ENCODE measurements around the gene CCDC28A. TPM values are rescaled to one million over a fixed set of nuclear protein-coding genes. Genes with fewer than 3 reads are reported as not detected.

CCDC28A gene
- total and polyA plus RNA-seq, 8 donors: 0.58 to 51.9 (median 26.3) TPM

- WGBS, 5 donors: 61 to 70% (median 65%) methylated on average over 10 of the region's 10 CpGs
- intact Hi-C loops (cut with DNase I; ENCODE audit: low total_unique reads): loop anchor here (5.0 to 10.0 kb wide), 2 partner anchors 169 to 546 kb away; partner anchors contain the start of gene REPS1
- no peaks in the 10 kb centered on the region for H3K36me3 ChIP-seq
- no peak for DNase-seq
- H3K4me3 ChIP-seq: no peak overlapping the region
- TF ChIP-seq POLR2A (IDR thresholded peaks at IDR 0.05) (no peak), CTCF (IDR thresholded peaks at IDR 0.05) (no peak), POLR2AphosphoS5 (IDR thresholded peaks at IDR 0.05) (no peak), EP300 (IDR thresholded peaks at IDR 0.05) (no peak)
- no peaks in the 10 kb centered on the region for H3K9me3 ChIP-seq
- peaks cover 0 to 9% (median 2%) of the 10 kb centered on the region in 4 donors for H3K4me1 ChIP-seq
- H3K27ac ChIP-seq: peak overlapping the region in 4 of 5 donors; percentile 2 to 74 (median 64)
- no peaks in the 10 kb centered on the region for H3K27me3 ChIP-seq
Measured at GRCh38 chr6:138818496-138819194, 45.1 kb downstream of the CCDC28A start.

- no peak for DNase-seq
- Histone ChIP-seq H3K27me3 (no peaks in the 10 kb centered on the region), H3K4me1 (peaks cover 0 to 9% (median 2%) of the 10 kb centered on the region in 4 donors), H3K9me3 (no peaks in the 10 kb centered on the region), H3K27ac (no peak overlapping the region), H3K4me3 (no peak overlapping the region), H3K36me3 (no peaks in the 10 kb centered on the region)
- intact Hi-C loops (cut with DNase I; ENCODE audit: low total_unique reads): no loop called here
- TF ChIP-seq POLR2AphosphoS5 (IDR thresholded peaks at IDR 0.05) (no peak), POLR2A (IDR thresholded peaks at IDR 0.05) (no peak), CTCF (IDR thresholded peaks at IDR 0.05) (no peak), EP300 (IDR thresholded peaks at IDR 0.05) (no peak)
- WGBS, 5 donors: 87 to 95% (median 93%) methylated on average over 4 of the region's 4 CpGs
Measured at GRCh38 chr6:138821519-138821918, 48.0 kb downstream of the CCDC28A start.

GRCh38 chr6:138824482-138825144, 51.0 kb downstream of the CCDC28A start:
- no peaks in the 10 kb centered on the region for H3K27me3 ChIP-seq
- H3K36me3 ChIP-seq: no peaks in the 10 kb centered on the region
- no peak overlapping the region for H3K27ac ChIP-seq
- 82 to 90% (median 85%) methylated on average over 11 of the region's 11 CpGs for WGBS, 5 donors
- H3K4me3 ChIP-seq: no peak overlapping the region
- H3K9me3 ChIP-seq: no peaks in the 10 kb centered on the region
- intact Hi-C loops (cut with DNase I; ENCODE audit: low total_unique reads): no loop called here
- H3K4me1 ChIP-seq: no peaks in the 10 kb centered on the region
- DNase-seq: peak in 1 of 2 donors; percentile 20
- TF ChIP-seq CTCF (IDR thresholded peaks at IDR 0.05): no peak
- TF ChIP-seq EP300 (IDR thresholded peaks at IDR 0.05): no peak
- TF ChIP-seq POLR2AphosphoS5 (IDR thresholded peaks at IDR 0.05): no peak
- no peak for TF ChIP-seq POLR2A (IDR thresholded peaks at IDR 0.05)

DNA sequence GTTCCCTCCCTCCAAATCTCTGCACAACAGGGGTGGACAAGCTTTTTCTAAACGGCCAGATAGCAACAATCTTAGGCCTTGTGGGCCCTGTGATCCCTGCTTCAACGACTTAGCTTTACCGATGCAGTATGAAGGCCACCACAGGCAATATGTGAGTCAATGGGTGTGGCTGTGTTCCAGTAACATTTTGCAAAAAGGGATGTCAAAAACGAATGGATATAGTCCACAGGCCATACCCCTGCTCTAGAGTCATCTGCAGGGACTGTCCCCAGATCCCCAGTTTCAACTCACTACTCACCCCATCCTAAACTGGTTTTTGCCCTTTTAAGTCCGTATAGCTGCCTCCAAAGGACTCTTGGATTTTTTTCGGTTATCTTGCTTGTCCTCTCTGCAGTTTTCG, 56.7 kb downstream of the CCDC28A start:
- no peak for TF ChIP-seq EP300 (IDR thresholded peaks at IDR 0.05)
- TF ChIP-seq POLR2AphosphoS5 (IDR thresholded peaks at IDR 0.05): no peak
- TF ChIP-seq CTCF (IDR thresholded peaks at IDR 0.05): no peak
- TF ChIP-seq POLR2A (IDR thresholded peaks at IDR 0.05): no peak
- Histone ChIP-seq H3K4me3 (no peak overlapping the region), H3K27ac (no peak overlapping the region), H3K36me3 (no peaks in the 10 kb centered on the region), H3K27me3 (no peaks in the 10 kb centered on the region), H3K4me1 (peaks cover 0 to 15% (median 4%) of the 10 kb centered on the region in 4 donors), H3K9me3 (no peaks in the 10 kb centered on the region)
- intact Hi-C loops (cut with DNase I; ENCODE audit: low total_unique reads): no loop called here
- WGBS, 5 donors: 74 to 84% (median 83%) methylated on average over 7 of the region's 7 CpGs
- DNase-seq: no peak

Measured in stomach (tissue), 9 donors.